Measurements from ENCODE around the gene MTF1. TPM values are rescaled to one million over a fixed set of nuclear protein-coding genes. Genes with fewer than 3 reads are reported as not detected.
"Not testable (repeated sequence)": the region's sequence is repeated elsewhere in the genome, so short reads cannot be mapped to it uniquely, and the experiment has no call there.

MTF1 gene
- total RNA-seq, 3 donors from 2014 or later (not counting 1 experiment from before 2014, with no cell fraction given), result 31.2 to 35.6 (median 32.7) TPM

- Histone ChIP-seq H3K4me1 (ENCODE audit: control insufficient read depth, insufficient read depth, low read length) (no peaks in the 10 kb centered on the region), H3K9me3 (ENCODE audit: control insufficient read depth, insufficient read depth, low read length) (no peaks in the 10 kb centered on the region), H3K4me3 (ENCODE audit: low read length) (no peak overlapping the region), H3K27me3 (ENCODE audit: control insufficient read depth, insufficient read depth, low read length) (no peaks in the 10 kb centered on the region), H3K27ac (ENCODE audit: low read length) (no peak overlapping the region), H3K36me3 (ENCODE audit: control insufficient read depth, insufficient read depth, low read length) (no peaks in the 10 kb centered on the region)
- intact Hi-C loops (cut with micrococcal nuclease), result no loop called here
- WGBS (ENCODE audit: insufficient coverage), result 80% methylated on average over 3 of the region's 3 CpGs
- no peaks in the 10 kb centered on the region for H3K4me1 Mint-ChIP-seq
- peaks cover 14 to 18% of the 10 kb centered on the region in 2 donors for H3K27me3 Mint-ChIP-seq (ENCODE audit: low read depth in 2 of 2)
- no peak overlapping the region for H3K4me3 Mint-ChIP-seq
- DNase-seq, result no peak
- no peak for TF ChIP-seq CTCF (IDR thresholded peaks at IDR 0.05)
- no peak overlapping the region for H3K27ac Mint-ChIP-seq
- no peak for ATAC-seq
- no peaks in the 10 kb centered on the region for H3K36me3 Mint-ChIP-seq
- H3K9me3 Mint-ChIP-seq, result no peaks in the 10 kb centered on the region
Measured at GRCh38 chr1:37778654-37779053, 80.7 kb downstream of the MTF1 start.

- Histone ChIP-seq H3K9me3 (ENCODE audit: control insufficient read depth, insufficient read depth, low read length) (no peaks in the 10 kb centered on the region), H3K4me3 (ENCODE audit: low read length) (no peak overlapping the region), H3K27ac (ENCODE audit: low read length) (no peak overlapping the region), H3K4me1 (ENCODE audit: control insufficient read depth, insufficient read depth, low read length) (no peaks in the 10 kb centered on the region), H3K36me3 (ENCODE audit: control insufficient read depth, insufficient read depth, low read length) (no peaks in the 10 kb centered on the region), H3K27me3 (ENCODE audit: control insufficient read depth, insufficient read depth, low read length) (no peaks in the 10 kb centered on the region)
- DNase-seq (no peak), ATAC-seq (no peak)
- Mint-ChIP-seq H3K4me3 (no peak overlapping the region), H3K27ac (no peak overlapping the region), H3K27me3 (ENCODE audit: low read depth in 2 of 2) (peaks cover 20 to 25% of the 10 kb centered on the region in 2 donors), H3K36me3 (no peaks in the 10 kb centered on the region), H3K9me3 (no peaks in the 10 kb centered on the region), H3K4me1 (no peaks in the 10 kb centered on the region)
- 71% methylated on average over 4 of the region's 4 CpGs for WGBS (ENCODE audit: insufficient coverage)
- intact Hi-C loops (cut with micrococcal nuclease), result no loop called here
- TF ChIP-seq CTCF (IDR thresholded peaks at IDR 0.05), result no peak
Measured at GRCh38 chr1:37776946-37777516, 82.4 kb downstream of the MTF1 start.

- H3K4me1 ChIP-seq (ENCODE audit: control insufficient read depth, insufficient read depth, low read length); ATAC-seq; intact Hi-C loops (cut with micrococcal nuclease); H3K27ac ChIP-seq (ENCODE audit: low read length); H3K36me3 Mint-ChIP-seq; H3K4me3 Mint-ChIP-seq; DNase-seq; H3K9me3 ChIP-seq (ENCODE audit: control insufficient read depth, insufficient read depth, low read length); H3K36me3 ChIP-seq (ENCODE audit: control insufficient read depth, insufficient read depth, low read length); H3K27ac Mint-ChIP-seq; H3K4me1 Mint-ChIP-seq; H3K9me3 Mint-ChIP-seq; H3K4me3 ChIP-seq (ENCODE audit: low read length): not testable (repeated sequence)
- H3K27me3 ChIP-seq (ENCODE audit: control insufficient read depth, insufficient read depth, low read length), result peaks cover 11% of the 10 kb centered on the region
- peaks cover 41 to 57% of the 10 kb centered on the region in 2 donors for H3K27me3 Mint-ChIP-seq (ENCODE audit: low read depth in 2 of 2)
Measured at GRCh38 chr1:37771440-37771839, 88.0 kb downstream of the MTF1 start.

GRCh38 chr1:37767488-37767887 is 91.9 kb downstream of the MTF1 start:
- Mint-ChIP-seq H3K9me3 (peaks cover 0 to 2% of the 10 kb centered on the region in 2 donors), H3K4me1 (peaks cover 0 to 10% of the 10 kb centered on the region in 2 donors), H3K36me3 (no peaks in the 10 kb centered on the region), H3K27me3 (ENCODE audit: low read depth in 2 of 2) (peaks cover 68 to 76% of the 10 kb centered on the region in 2 donors), H3K27ac (no peak overlapping the region), H3K4me3 (no peak overlapping the region)
- peaks cover 30% of the 10 kb centered on the region for H3K27me3 ChIP-seq (ENCODE audit: control insufficient read depth, insufficient read depth, low read length)
- H3K27ac ChIP-seq (ENCODE audit: low read length), result no peak overlapping the region
- no peaks in the 10 kb centered on the region for H3K36me3 ChIP-seq (ENCODE audit: control insufficient read depth, insufficient read depth, low read length)
- intact Hi-C loops (cut with micrococcal nuclease), result no loop called here
- TF ChIP-seq CTCF (IDR thresholded peaks at IDR 0.05), result no peak
- DNase-seq, result no peak
- no peak overlapping the region for H3K4me3 ChIP-seq (ENCODE audit: low read length)
- H3K9me3 ChIP-seq (ENCODE audit: control insufficient read depth, insufficient read depth, low read length), result no peaks in the 10 kb centered on the region
- WGBS (ENCODE audit: insufficient coverage), result 9% methylated on average over 1 of the region's 2 CpGs
- ATAC-seq, result no peak
- H3K4me1 ChIP-seq (ENCODE audit: control insufficient read depth, insufficient read depth, low read length), result peaks cover 7% of the 10 kb centered on the region
